ENCODE results near the gene PHF3.

The PHF3 gene

GRCh38 chr6:63649269-63649668, 13.7 kb downstream of the PHF3 start:
- no peak for DNase-seq (ENCODE audit: low spot score)

GRCh38 chr6:63649847-63650265, 14.3 kb downstream of the PHF3 start:
- DNase-seq (ENCODE audit: low spot score): no peak

- no peak for DNase-seq (ENCODE audit: low spot score)
Observed at GRCh38 chr6:63652980-63653379, 17.4 kb downstream of the PHF3 start.

GRCh38 chr6:63660757-63661156, 25.2 kb downstream of the PHF3 start:
- no peak for DNase-seq (ENCODE audit: low spot score)

- DNase-seq (ENCODE audit: low spot score): no peak
Observed at GRCh38 chr6:63661769-63662168, 26.2 kb downstream of the PHF3 start.

GRCh38 chr6:63663147-63663955, 27.7 kb downstream of the PHF3 start:
- no peak for DNase-seq (ENCODE audit: low spot score)

- DNase-seq (ENCODE audit: low spot score): no peak
Observed at GRCh38 chr6:63663956-63664281, 28.3 kb downstream of the PHF3 start.

- no peak for DNase-seq (ENCODE audit: low spot score)
Observed at GRCh38 chr6:63671098-63671754, 35.6 kb downstream of the PHF3 start.

- no peak for DNase-seq (ENCODE audit: low spot score)
Observed at GRCh38 chr6:63672582-63673129, 37.1 kb downstream of the PHF3 start.

GRCh38 chr6:63673692-63674091, 38.1 kb downstream of the PHF3 start:
- no peak for DNase-seq (ENCODE audit: low spot score)

- DNase-seq (ENCODE audit: low spot score): no peak
Observed at GRCh38 chr6:63674635-63675034, 39.0 kb downstream of the PHF3 start.

GRCh38 chr6:63675138-63675537, 39.5 kb downstream of the PHF3 start:
- DNase-seq (ENCODE audit: low spot score): no peak

- DNase-seq (ENCODE audit: low spot score): no peak
Observed at GRCh38 chr6:63676412-63677114, 41.0 kb downstream of the PHF3 start.

GRCh38 chr6:63677282-63677681, 41.7 kb downstream of the PHF3 start:
- DNase-seq (ENCODE audit: low spot score): no peak

- DNase-seq (ENCODE audit: low spot score): peak; percentile 9
Observed at GRCh38 chr6:63683071-63683603, 47.5 kb downstream of the PHF3 start.

GRCh38 chr6:63685446-63686379, 50.1 kb downstream of the PHF3 start:
- DNase-seq (ENCODE audit: low spot score): peak; percentile 42

GRCh38 chr6:63689421-63689820, 53.8 kb downstream of the PHF3 start:
- DNase-seq (ENCODE audit: low spot score): no peak

- no peak for DNase-seq (ENCODE audit: low spot score)
Observed at GRCh38 chr6:63690221-63690620, 54.6 kb downstream of the PHF3 start.

- DNase-seq (ENCODE audit: low spot score): no peak
Observed at GRCh38 chr6:63705707-63706106, 70.1 kb downstream of the PHF3 start.

GRCh38 chr6:63706630-63707029, 71.0 kb downstream of the PHF3 start:
- no peak for DNase-seq (ENCODE audit: low spot score)

GRCh38 chr6:63708631-63709030, 73.0 kb downstream of the PHF3 start:
- DNase-seq (ENCODE audit: low spot score): no peak

All from germinal center (tissue), 1 donor.